K562 (cell line): ENCODE data around the gene APLF. TPM values are rescaled to one million over a fixed set of nuclear protein-coding genes. Genes with fewer than 3 reads are reported as not detected.
A peak's percentile ranks its signal among the peaks of the same experiment; 100 is the strongest.

Source experiments
- ASH1L ChIP-seq: fragments of 450-650 bp; IDR thresholded peaks from 2 replicates; pipeline ENCODE4 v1.6.1; 2018; ENCODE audit warnings: borderline replicate concordance, mild to moderate bottlenecking, low read depth; ENCODE audit not compliant: partially characterized antibody
- DACH1 ChIP-seq: fragments of 450-650 bp; IDR thresholded peaks from 2 replicates; pipeline ENCODE4 v1.6.1; 2018; ENCODE audit not compliant: partially characterized antibody
- NBN ChIP-seq: fragments of 450-650 bp; IDR thresholded peaks from 2 replicates; pipeline ENCODE4 v1.6.1; 2016; ENCODE audit warnings: low read depth, mild to moderate bottlenecking
- NCOA2 ChIP-seq, 2 experiments: fragments of 450-650 bp; IDR thresholded peaks; 2 replicates each; pipeline ENCODE4 v1.6.1; 2018; ENCODE audit warnings: mild to moderate bottlenecking in 2 of 2, moderate library complexity in 1 of 2; ENCODE audit not compliant: partially characterized antibody in 2 of 2
- NRF1 ChIP-seq, 2 experiments: fragments of 450-650 bp; IDR thresholded peaks in 1 of 2; conservative IDR thresholded peaks in 1 of 2; 2 replicates each; pipeline ENCODE4 v1.6.1; 2014; ENCODE audit warnings: mild to moderate bottlenecking in 2 of 2
- RBM22 ChIP-seq: fragments of 200-400 bp; formaldehyde crosslinking; IDR thresholded peaks from 2 replicates; pipeline ENCODE4 v1.6.1; 2018; ENCODE audit warnings: low read length, low read depth; ENCODE audit not compliant: poor library complexity, severe bottlenecking
- RHOXF2B ChIP-seq: fragments of 250-450 bp; sonication (Bioruptor Pico); conservative IDR thresholded peaks from 2 replicates; pipeline ENCODE4 v1.5.1; 2021
- ZEB2 ChIP-seq: fragments of 450-650 bp; IDR thresholded peaks from 2 replicates; pipeline ENCODE4 v1.6.1; 2016
- ZNF12 ChIP-seq: sonication (generic); formaldehyde crosslinking; IDR thresholded peaks from 2 replicates; pipeline ENCODE4 v1.4.0; 2020; ENCODE audit warnings: mild to moderate bottlenecking, missing genetic modification reagents
- ZNF146 ChIP-seq: IDR thresholded peaks from one replicate; pipeline ENCODE4 v1.6.1; 2018; ENCODE audit warnings: missing compliant biosample characterization; ENCODE audit not compliant: unreplicated experiment
- ZNF584 ChIP-seq: fragments of 200-800 bp; sonication (Bioruptor generic); IDR thresholded peaks from 2 replicates; pipeline ENCODE4 v1.6.1; 2016; ENCODE audit warnings: low read depth, mild to moderate bottlenecking, missing genetic modification characterization, missing compliant biosample characterization
- ZNF695 ChIP-seq: fragments of 450-650 bp; formaldehyde crosslinking; IDR thresholded peaks from 2 replicates; pipeline ENCODE4 v1.4.0; 2020; ENCODE audit warnings: mild to moderate bottlenecking, moderate library complexity
- polyA plus RNA-seq, 8 experiments: library from polyadenylated mRNA; depleted of rRNA in 4 of 8; stranded (reverse) in 5 of 8; unstranded in 3 of 8; fragments of >200 nt; fragmentation: Nextera tagmentation in 2 of 8; fragmentation: Illumina TruSeq in 1 of 8; extraction: Ambion mirVana in 2 of 8; extraction: Trizol in 1 of 8; gene quantifications; 2 replicates each; pipeline versions ENCODE4 v1.2.1 to v1.2.3, GENCODE V29; 2011 to 2014; ENCODE audit warnings: inconsistent platforms in 1 of 8, missing spikeins in 1 of 8
- total RNA-seq, 7 experiments: library from RNA; depleted of rRNA in 6 of 7; stranded (reverse); fragments of >200 nt in 6 of 7; fragmentation: Illumina TruSeq in 2 of 7; extraction: Trizol in 2 of 7; gene quantifications; 2 replicates each; pipeline versions ENCODE4 v1.2.1 to v1.2.3, GENCODE V29; 2011 to 2021; ENCODE audit warnings: low replicate concordance in 1 of 7
- TF ChIP-seq, protein P1 (sequence below): fragments of 200-600 bp; sonication (generic); IDR thresholded peaks from one replicate; pipeline ENCODE4 v1.6.1; 2012; ENCODE audit warnings: mild to moderate bottlenecking, low read depth, low read length, inconsistent platforms
- TF ChIP-seq, protein P2 (sequence below): fragments of 450-650 bp; IDR thresholded peaks from 2 replicates; pipeline ENCODE4 v1.6.1; 2017; ENCODE audit warnings: antibody characterized with exemption, mild to moderate bottlenecking

The APLF gene
- total and polyA plus RNA-seq, 9 of the 15 experiments (the other 6 are each of a cell fraction or from before 2014, with no cell fraction given) = 0.07 to 1.1 (median 0.71) TPM

- TF ChIP-seq, protein P1, sequence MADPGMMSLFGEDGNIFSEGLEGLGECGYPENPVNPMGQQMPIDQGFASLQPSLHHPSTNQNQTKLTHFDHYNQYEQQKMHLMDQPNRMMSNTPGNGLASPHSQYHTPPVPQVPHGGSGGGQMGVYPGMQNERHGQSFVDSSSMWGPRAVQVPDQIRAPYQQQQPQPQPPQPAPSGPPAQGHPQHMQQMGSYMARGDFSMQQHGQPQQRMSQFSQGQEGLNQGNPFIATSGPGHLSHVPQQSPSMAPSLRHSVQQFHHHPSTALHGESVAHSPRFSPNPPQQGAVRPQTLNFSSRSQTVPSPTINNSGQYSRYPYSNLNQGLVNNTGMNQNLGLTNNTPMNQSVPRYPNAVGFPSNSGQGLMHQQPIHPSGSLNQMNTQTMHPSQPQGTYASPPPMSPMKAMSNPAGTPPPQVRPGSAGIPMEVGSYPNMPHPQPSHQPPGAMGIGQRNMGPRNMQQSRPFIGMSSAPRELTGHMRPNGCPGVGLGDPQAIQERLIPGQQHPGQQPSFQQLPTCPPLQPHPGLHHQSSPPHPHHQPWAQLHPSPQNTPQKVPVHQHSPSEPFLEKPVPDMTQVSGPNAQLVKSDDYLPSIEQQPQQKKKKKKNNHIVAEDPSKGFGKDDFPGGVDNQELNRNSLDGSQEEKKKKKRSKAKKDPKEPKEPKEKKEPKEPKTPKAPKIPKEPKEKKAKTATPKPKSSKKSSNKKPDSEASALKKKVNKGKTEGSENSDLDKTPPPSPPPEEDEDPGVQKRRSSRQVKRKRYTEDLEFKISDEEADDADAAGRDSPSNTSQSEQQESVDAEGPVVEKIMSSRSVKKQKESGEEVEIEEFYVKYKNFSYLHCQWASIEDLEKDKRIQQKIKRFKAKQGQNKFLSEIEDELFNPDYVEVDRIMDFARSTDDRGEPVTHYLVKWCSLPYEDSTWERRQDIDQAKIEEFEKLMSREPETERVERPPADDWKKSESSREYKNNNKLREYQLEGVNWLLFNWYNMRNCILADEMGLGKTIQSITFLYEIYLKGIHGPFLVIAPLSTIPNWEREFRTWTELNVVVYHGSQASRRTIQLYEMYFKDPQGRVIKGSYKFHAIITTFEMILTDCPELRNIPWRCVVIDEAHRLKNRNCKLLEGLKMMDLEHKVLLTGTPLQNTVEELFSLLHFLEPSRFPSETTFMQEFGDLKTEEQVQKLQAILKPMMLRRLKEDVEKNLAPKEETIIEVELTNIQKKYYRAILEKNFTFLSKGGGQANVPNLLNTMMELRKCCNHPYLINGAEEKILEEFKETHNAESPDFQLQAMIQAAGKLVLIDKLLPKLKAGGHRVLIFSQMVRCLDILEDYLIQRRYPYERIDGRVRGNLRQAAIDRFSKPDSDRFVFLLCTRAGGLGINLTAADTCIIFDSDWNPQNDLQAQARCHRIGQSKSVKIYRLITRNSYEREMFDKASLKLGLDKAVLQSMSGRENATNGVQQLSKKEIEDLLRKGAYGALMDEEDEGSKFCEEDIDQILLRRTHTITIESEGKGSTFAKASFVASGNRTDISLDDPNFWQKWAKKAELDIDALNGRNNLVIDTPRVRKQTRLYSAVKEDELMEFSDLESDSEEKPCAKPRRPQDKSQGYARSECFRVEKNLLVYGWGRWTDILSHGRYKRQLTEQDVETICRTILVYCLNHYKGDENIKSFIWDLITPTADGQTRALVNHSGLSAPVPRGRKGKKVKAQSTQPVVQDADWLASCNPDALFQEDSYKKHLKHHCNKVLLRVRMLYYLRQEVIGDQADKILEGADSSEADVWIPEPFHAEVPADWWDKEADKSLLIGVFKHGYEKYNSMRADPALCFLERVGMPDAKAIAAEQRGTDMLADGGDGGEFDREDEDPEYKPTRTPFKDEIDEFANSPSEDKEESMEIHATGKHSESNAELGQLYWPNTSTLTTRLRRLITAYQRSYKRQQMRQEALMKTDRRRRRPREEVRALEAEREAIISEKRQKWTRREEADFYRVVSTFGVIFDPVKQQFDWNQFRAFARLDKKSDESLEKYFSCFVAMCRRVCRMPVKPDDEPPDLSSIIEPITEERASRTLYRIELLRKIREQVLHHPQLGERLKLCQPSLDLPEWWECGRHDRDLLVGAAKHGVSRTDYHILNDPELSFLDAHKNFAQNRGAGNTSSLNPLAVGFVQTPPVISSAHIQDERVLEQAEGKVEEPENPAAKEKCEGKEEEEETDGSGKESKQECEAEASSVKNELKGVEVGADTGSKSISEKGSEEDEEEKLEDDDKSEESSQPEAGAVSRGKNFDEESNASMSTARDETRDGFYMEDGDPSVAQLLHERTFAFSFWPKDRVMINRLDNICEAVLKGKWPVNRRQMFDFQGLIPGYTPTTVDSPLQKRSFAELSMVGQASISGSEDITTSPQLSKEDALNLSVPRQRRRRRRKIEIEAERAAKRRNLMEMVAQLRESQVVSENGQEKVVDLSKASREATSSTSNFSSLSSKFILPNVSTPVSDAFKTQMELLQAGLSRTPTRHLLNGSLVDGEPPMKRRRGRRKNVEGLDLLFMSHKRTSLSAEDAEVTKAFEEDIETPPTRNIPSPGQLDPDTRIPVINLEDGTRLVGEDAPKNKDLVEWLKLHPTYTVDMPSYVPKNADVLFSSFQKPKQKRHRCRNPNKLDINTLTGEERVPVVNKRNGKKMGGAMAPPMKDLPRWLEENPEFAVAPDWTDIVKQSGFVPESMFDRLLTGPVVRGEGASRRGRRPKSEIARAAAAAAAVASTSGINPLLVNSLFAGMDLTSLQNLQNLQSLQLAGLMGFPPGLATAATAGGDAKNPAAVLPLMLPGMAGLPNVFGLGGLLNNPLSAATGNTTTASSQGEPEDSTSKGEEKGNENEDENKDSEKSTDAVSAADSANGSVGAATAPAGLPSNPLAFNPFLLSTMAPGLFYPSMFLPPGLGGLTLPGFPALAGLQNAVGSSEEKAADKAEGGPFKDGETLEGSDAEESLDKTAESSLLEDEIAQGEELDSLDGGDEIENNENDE = no peak
- no peak for TF ChIP-seq ZEB2
- no peak for TF ChIP-seq DACH1
- TF ChIP-seq ZNF584 (CRISPR knock-in tag) = no peak
- peak in 1 of 2 experiments; percentile 60 for TF ChIP-seq NCOA2 (IDR thresholded peaks at IDR 0.05; ENCODE audit: partially characterized antibody in 2 of 2)
- TF ChIP-seq ASH1L = no peak
- no peak for TF ChIP-seq NRF1 (conservative IDR thresholded peaks at IDR 0.05 in 1 of 2, IDR thresholded peaks at IDR 0.05 in 1 of 2)
- TF ChIP-seq, protein P2, sequence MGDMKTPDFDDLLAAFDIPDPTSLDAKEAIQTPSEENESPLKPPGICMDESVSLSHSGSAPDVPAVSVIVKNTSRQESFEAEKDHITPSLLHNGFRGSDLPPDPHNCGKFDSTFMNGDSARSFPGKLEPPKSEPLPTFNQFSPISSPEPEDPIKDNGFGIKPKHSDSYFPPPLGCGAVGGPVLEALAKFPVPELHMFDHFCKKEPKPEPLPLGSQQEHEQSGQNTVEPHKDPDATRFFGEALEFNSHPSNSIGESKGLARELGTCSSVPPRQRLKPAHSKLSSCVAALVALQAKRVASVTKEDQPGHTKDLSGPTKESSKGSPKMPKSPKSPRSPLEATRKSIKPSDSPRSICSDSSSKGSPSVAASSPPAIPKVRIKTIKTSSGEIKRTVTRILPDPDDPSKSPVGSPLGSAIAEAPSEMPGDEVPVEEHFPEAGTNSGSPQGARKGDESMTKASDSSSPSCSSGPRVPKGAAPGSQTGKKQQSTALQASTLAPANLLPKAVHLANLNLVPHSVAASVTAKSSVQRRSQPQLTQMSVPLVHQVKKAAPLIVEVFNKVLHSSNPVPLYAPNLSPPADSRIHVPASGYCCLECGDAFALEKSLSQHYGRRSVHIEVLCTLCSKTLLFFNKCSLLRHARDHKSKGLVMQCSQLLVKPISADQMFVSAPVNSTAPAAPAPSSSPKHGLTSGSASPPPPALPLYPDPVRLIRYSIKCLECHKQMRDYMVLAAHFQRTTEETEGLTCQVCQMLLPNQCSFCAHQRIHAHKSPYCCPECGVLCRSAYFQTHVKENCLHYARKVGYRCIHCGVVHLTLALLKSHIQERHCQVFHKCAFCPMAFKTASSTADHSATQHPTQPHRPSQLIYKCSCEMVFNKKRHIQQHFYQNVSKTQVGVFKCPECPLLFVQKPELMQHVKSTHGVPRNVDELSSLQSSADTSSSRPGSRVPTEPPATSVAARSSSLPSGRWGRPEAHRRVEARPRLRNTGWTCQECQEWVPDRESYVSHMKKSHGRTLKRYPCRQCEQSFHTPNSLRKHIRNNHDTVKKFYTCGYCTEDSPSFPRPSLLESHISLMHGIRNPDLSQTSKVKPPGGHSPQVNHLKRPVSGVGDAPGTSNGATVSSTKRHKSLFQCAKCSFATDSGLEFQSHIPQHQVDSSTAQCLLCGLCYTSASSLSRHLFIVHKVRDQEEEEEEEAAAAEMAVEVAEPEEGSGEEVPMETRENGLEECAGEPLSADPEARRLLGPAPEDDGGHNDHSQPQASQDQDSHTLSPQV = 0 out of 2 replicates have a peak, but pooled peaks have one; percentile 29
- TF ChIP-seq ZNF12 (CRISPR knock-in tag) = peak; percentile 86; the same call in 1 of the 2 replicates
- no peak for TF ChIP-seq ZNF146 (CRISPR knock-in tag)
- TF ChIP-seq RHOXF2B (CRISPR knock-in tag) = no peak
- TF ChIP-seq ZNF695 (CRISPR knock-in tag) = no peak
- no peak for TF ChIP-seq RBM22
- TF ChIP-seq NBN = no peak
Observed at GRCh38 chr2:68588589-68588988, 121.2 kb downstream of the APLF start (continued).
